PFSK-1 (cell line): ENCODE measurements around the gene GRAMD1A.

Experiments used
- FOXP2 ChIP-seq: optimal IDR thresholded peaks from 2 replicates; pipeline ENCODE3; 2011; ENCODE audit warnings: borderline replicate concordance, control low read depth, inconsistent platforms; ENCODE audit not compliant: insufficient read depth; ENCODE audit errors: extremely low read length, extremely low read depth
- POLR2AphosphoS5 ChIP-seq: IDR thresholded peaks from 2 replicates; pipeline ENCODE4 v1.6.1; 2012; ENCODE audit warnings: low read depth, mild to moderate bottlenecking, control low read depth, low read length, moderate library complexity
- SIN3A ChIP-seq: IDR thresholded peaks from 2 replicates; pipeline ENCODE4 v1.6.1; 2012; ENCODE audit warnings: mild to moderate bottlenecking, low read length, moderate library complexity, borderline replicate concordance; ENCODE audit not compliant: insufficient read depth
- TAF1 ChIP-seq: IDR thresholded peaks from 2 replicates; pipeline ENCODE4 v1.6.1; 2012; ENCODE audit warnings: low read length, control low read depth, borderline replicate concordance; ENCODE audit not compliant: insufficient read depth
- TF ChIP-seq, protein P1 (sequence below), 2 experiments: IDR thresholded peaks; 2 replicates each; pipeline versions ENCODE4 v1.6.1 to v1.8.0; 2011 to 2012; ENCODE audit warnings: low read depth in 2 of 2, low read length in 2 of 2, control low read depth in 1 of 2, inconsistent platforms in 1 of 2, mild to moderate bottlenecking in 1 of 2, moderate library complexity in 1 of 2; ENCODE audit not compliant: insufficient read depth in 1 of 2

GRAMD1A gene

GRCh38 chr19:35008891-35009341, 8.8 kb downstream of the GRAMD1A start:
- TF ChIP-seq SIN3A, result no peak
- TF ChIP-seq, protein P1, sequence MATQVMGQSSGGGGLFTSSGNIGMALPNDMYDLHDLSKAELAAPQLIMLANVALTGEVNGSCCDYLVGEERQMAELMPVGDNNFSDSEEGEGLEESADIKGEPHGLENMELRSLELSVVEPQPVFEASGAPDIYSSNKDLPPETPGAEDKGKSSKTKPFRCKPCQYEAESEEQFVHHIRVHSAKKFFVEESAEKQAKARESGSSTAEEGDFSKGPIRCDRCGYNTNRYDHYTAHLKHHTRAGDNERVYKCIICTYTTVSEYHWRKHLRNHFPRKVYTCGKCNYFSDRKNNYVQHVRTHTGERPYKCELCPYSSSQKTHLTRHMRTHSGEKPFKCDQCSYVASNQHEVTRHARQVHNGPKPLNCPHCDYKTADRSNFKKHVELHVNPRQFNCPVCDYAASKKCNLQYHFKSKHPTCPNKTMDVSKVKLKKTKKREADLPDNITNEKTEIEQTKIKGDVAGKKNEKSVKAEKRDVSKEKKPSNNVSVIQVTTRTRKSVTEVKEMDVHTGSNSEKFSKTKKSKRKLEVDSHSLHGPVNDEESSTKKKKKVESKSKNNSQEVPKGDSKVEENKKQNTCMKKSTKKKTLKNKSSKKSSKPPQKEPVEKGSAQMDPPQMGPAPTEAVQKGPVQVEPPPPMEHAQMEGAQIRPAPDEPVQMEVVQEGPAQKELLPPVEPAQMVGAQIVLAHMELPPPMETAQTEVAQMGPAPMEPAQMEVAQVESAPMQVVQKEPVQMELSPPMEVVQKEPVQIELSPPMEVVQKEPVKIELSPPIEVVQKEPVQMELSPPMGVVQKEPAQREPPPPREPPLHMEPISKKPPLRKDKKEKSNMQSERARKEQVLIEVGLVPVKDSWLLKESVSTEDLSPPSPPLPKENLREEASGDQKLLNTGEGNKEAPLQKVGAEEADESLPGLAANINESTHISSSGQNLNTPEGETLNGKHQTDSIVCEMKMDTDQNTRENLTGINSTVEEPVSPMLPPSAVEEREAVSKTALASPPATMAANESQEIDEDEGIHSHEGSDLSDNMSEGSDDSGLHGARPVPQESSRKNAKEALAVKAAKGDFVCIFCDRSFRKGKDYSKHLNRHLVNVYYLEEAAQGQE (IDR thresholded peaks at IDR 0.05; ENCODE audit: insufficient read depth in 1 of 2, low read depth in 2 of 2, low read length in 2 of 2), result no peak
- no peak for TF ChIP-seq FOXP2
- no peak for TF ChIP-seq TAF1
- TF ChIP-seq POLR2AphosphoS5, result no peak

GRCh38 chr19:35009424-35010415, 9.6 kb downstream of the GRAMD1A start:
- TF ChIP-seq SIN3A (no peak), POLR2AphosphoS5 (no peak), FOXP2 (no peak), TAF1 (no peak)
- TF ChIP-seq, protein P1 (IDR thresholded peaks at IDR 0.05; ENCODE audit: insufficient read depth in 1 of 2, low read depth in 2 of 2, low read length in 2 of 2), result no peak

GRCh38 chr19:35011091-35011689, 11.1 kb downstream of the GRAMD1A start:
- TF ChIP-seq FOXP2, result no peak
- TF ChIP-seq, protein P1 (IDR thresholded peaks at IDR 0.05; ENCODE audit: insufficient read depth in 1 of 2, low read depth in 2 of 2, low read length in 2 of 2), result no peak
- no peak for TF ChIP-seq SIN3A
- no peak for TF ChIP-seq TAF1
- TF ChIP-seq POLR2AphosphoS5, result no peak

GRCh38 chr19:35011737-35012682, 11.9 kb downstream of the GRAMD1A start:
- TF ChIP-seq SIN3A, result no peak
- no peak for TF ChIP-seq TAF1
- TF ChIP-seq, protein P1 (IDR thresholded peaks at IDR 0.05; ENCODE audit: insufficient read depth in 1 of 2, low read depth in 2 of 2, low read length in 2 of 2), result no peak
- no peak for TF ChIP-seq FOXP2
- TF ChIP-seq POLR2AphosphoS5, result no peak
